Adipocyte (in vitro differentiated cells): Measurements from ENCODE around the gene IKZF1.

Source experiments
- DNase-seq: peaks from one replicate; pipeline ENCODE4 v3.0.0-alpha.2; 2015; ENCODE audit warnings: low read depth
- H3K27me3 ChIP-seq: replicated peaks from 2 replicates; pipeline ENCODE4 v1.7.0; 2013; ENCODE audit warnings: mild to moderate bottlenecking, low read length, moderate library complexity; ENCODE audit not compliant: control insufficient read depth, insufficient read depth
- H3K36me3 ChIP-seq: 2 replicates; pipeline ENCODE4 v1.7.0; 2013; ENCODE audit warnings: low read length, mild to moderate bottlenecking, moderate library complexity; ENCODE audit not compliant: control insufficient read depth, insufficient read depth, severe bottlenecking
- H3K4me1 ChIP-seq: 2 replicates; pipeline ENCODE4 v1.7.0; 2013; ENCODE audit warnings: mild to moderate bottlenecking, low read length, moderate library complexity; ENCODE audit not compliant: control insufficient read depth, insufficient read depth
- H3K4me3 ChIP-seq: 2 replicates; pipeline ENCODE4 v1.7.0; 2013; ENCODE audit warnings: mild to moderate bottlenecking, low read length, moderate library complexity
- H3K9ac ChIP-seq: 2 replicates; pipeline ENCODE4 v1.7.0; 2013; ENCODE audit warnings: mild to moderate bottlenecking, low read length, moderate library complexity
- H3K9me3 ChIP-seq: 2 replicates; pipeline ENCODE4 v1.7.0; 2013; ENCODE audit warnings: mild to moderate bottlenecking, low read length, moderate library complexity; ENCODE audit not compliant: control insufficient read depth

Gene IKZF1

GRCh38 chr7:50409856-50410745 is 105.6 kb downstream of the IKZF1 start:
- DNase-seq, result no peak
- Histone ChIP-seq H3K27me3 (peaks cover 39% of the 10 kb centered on the region), H3K36me3 (no peaks in the 10 kb centered on the region), H3K4me1 (no peaks in the 10 kb centered on the region), H3K9me3 (no peaks in the 10 kb centered on the region), H3K9ac (no peak overlapping the region), H3K4me3 (no peak overlapping the region)

- no peaks in the 10 kb centered on the region for H3K9me3 ChIP-seq
- H3K4me3 ChIP-seq, result no peak overlapping the region
- peaks cover 39% of the 10 kb centered on the region for H3K27me3 ChIP-seq
- DNase-seq, result no peak
- H3K4me1 ChIP-seq, result no peaks in the 10 kb centered on the region
- no peak overlapping the region for H3K9ac ChIP-seq
- no peaks in the 10 kb centered on the region for H3K36me3 ChIP-seq
These were observed 106.8 kb downstream of the IKZF1 start for GRCh38 chr7:50411332-50411731.

DNA sequence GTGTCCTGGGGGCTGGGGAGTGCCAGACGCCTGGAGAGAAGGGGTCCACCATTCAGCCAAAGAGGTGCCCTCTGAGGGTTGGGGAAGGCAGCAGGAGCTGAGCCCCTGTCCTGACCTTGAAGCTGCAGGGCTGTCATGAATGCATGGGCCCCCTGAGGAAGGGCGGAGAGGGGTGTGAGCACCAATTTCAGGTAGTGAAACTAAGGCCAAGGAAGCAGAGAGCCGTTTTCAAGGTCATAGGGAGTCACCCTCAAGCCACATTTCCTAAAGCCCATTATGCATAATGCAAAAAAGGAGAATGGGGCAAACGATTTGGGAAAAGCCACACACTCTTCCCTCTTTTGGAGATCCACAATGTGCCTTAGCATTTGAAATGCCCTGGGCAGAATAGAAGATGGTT is 108.5 kb downstream of the IKZF1 start:
- Histone ChIP-seq H3K4me3 (no peak overlapping the region), H3K4me1 (peaks cover 3% of the 10 kb centered on the region), H3K9ac (no peak overlapping the region), H3K9me3 (no peaks in the 10 kb centered on the region), H3K36me3 (no peaks in the 10 kb centered on the region), H3K27me3 (peaks cover 22% of the 10 kb centered on the region)
- no peak for DNase-seq

DNA sequence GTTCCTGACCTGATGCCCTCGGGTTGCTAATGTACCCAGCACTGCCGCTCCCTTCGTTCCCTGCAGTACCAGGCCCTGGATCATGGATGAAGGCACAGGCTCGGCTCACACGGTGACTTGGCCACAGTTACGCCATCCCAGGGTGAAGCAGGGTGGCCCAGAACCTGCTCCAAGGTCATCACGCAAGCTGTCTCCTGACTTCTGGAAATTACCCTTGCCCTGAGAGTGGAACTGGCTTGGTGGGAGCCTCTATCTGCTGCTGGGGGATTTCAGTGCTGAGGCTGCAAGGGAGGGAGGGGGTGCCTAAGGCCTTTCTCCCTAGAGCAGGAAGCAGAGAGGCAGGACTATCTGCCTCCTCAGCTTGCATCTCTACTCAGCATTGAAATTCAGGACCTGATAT is 109.0 kb downstream of the IKZF1 start:
- Histone ChIP-seq H3K4me1 (peaks cover 3% of the 10 kb centered on the region), H3K4me3 (no peak overlapping the region), H3K36me3 (no peaks in the 10 kb centered on the region), H3K27me3 (peaks cover 16% of the 10 kb centered on the region), H3K9ac (no peak overlapping the region), H3K9me3 (no peaks in the 10 kb centered on the region)
- no peak for DNase-seq

DNA sequence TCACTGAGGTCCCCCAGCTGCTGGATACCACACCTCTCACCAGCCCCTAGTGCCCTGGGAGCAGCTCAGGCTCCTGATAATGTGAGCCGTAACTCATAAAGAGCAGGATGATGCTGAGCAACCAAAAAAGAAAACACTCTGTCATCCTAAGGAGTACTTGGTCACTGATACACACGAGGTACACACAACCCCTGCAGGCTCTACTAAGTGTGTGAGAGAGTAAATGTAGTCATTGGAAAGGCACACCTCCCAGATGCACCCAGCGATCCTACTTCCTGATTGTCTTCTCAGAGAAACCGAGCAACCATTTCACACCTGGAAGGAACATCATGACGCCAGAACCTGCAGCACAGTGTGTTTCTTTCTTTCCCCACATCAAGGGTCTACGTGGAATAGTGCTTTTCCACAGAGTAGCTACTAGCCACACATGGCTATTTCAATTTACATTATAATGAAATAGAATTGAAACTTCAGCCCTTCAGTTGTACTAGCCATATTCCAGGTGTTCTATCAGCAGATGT is 111.4 kb downstream of the IKZF1 start:
- peaks cover 3% of the 10 kb centered on the region for H3K4me1 ChIP-seq

GRCh38 chr7:50416527-50417182 is 112.1 kb downstream of the IKZF1 start:
- no peak overlapping the region for H3K9ac ChIP-seq
- peaks cover 3% of the 10 kb centered on the region for H3K4me1 ChIP-seq
- no peaks in the 10 kb centered on the region for H3K36me3 ChIP-seq
- DNase-seq, result no peak
- no peaks in the 10 kb centered on the region for H3K9me3 ChIP-seq
- no peak overlapping the region for H3K4me3 ChIP-seq
- peaks cover 3% of the 10 kb centered on the region for H3K27me3 ChIP-seq

More for the DNA sequence above, 111.4 kb downstream of the IKZF1 start:
- DNase-seq, result no peak
- H3K4me3 ChIP-seq, result no peak overlapping the region
- H3K9ac ChIP-seq, result no peak overlapping the region
- no peaks in the 10 kb centered on the region for H3K36me3 ChIP-seq
- H3K27me3 ChIP-seq, result peaks cover 5% of the 10 kb centered on the region
- H3K9me3 ChIP-seq, result no peaks in the 10 kb centered on the region

DNA sequence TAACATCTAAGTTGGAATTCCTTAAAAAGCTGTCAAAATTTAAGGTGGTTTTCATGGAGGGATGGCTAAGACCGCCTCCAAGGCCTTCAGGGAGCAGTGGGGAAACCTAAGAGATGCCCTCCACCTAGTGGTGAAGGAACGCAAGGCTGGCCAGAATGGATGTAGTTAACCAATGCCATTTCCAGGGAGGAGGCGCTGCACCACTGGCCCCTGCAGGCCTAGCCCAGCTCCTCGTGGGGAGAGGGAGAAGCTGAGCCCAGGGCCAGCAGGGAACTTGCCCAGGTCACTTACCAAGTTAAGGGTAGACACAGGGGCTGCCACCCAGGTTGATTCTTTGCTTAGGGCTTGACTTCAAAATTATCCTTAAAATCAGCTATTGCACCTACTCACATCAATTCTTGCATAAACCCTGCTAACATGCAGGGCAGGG is 113.6 kb downstream of the IKZF1 start:
- no peak overlapping the region for H3K4me3 ChIP-seq
- DNase-seq, result peak; percentile 82
- H3K36me3 ChIP-seq, result no peaks in the 10 kb centered on the region
- H3K9ac ChIP-seq, result no peak overlapping the region
- no peaks in the 10 kb centered on the region for H3K9me3 ChIP-seq
- H3K4me1 ChIP-seq, result peaks cover 3% of the 10 kb centered on the region
- peaks cover 3% of the 10 kb centered on the region for H3K27me3 ChIP-seq

GRCh38 chr7:50418526-50419290 is 114.2 kb downstream of the IKZF1 start:
- Histone ChIP-seq H3K36me3 (no peaks in the 10 kb centered on the region), H3K4me3 (no peak overlapping the region), H3K9ac (no peak overlapping the region), H3K27me3 (peaks cover 3% of the 10 kb centered on the region), H3K9me3 (no peaks in the 10 kb centered on the region), H3K4me1 (peaks cover 3% of the 10 kb centered on the region)
- DNase-seq, result no peak

DNA sequence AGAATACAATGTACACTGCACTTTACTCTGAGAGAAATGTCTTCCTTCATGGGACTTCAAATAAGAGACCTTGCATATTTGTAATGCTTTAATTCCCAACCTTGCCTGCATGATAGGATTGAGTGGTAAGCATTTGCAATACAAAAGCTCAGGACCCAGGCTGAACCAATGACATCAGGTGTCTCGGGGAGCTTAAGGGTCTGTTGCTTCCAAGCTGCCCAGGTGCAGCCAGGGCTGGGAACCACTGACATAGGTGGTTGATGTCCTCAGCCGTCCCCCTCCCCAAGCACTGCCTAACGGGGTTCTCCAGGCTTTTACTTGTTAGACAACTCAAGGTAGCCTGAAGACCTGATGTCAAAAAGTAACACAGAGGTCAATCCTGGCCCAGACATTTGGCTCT is 116.5 kb downstream of the IKZF1 start:
- Histone ChIP-seq H3K27me3 (no peaks in the 10 kb centered on the region), H3K4me1 (peaks cover 3% of the 10 kb centered on the region), H3K9ac (no peak overlapping the region), H3K4me3 (no peak overlapping the region), H3K36me3 (no peaks in the 10 kb centered on the region), H3K9me3 (no peaks in the 10 kb centered on the region)
- DNase-seq, result no peak

DNA sequence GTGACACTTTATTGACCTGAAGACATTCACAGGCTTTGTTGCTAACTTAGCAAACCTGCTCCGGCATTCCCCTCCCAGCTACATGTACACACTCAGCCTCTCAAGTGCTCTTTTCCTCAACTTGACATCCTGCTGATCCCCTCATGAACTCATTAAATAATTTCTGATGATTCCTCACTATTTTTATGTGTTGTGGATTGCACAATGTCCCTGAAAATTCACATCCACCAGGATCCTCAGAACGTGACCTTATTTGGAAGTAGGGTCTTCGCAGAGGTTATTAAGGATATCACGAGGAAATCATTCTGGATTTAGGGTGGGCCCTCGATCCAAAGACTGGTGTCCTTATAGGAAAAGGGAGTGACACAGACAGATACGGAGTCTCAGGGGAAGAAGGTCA is 118.3 kb downstream of the IKZF1 start:
- no peak overlapping the region for H3K4me3 ChIP-seq
- no peaks in the 10 kb centered on the region for H3K27me3 ChIP-seq
- no peaks in the 10 kb centered on the region for H3K36me3 ChIP-seq
- H3K9ac ChIP-seq, result no peak overlapping the region
- no peaks in the 10 kb centered on the region for H3K9me3 ChIP-seq
- no peaks in the 10 kb centered on the region for H3K4me1 ChIP-seq
- DNase-seq, result no peak

GRCh38 chr7:50423860-50424259 is 119.3 kb downstream of the IKZF1 start:
- Histone ChIP-seq H3K9me3 (no peaks in the 10 kb centered on the region), H3K9ac (no peak overlapping the region), H3K4me3 (no peak overlapping the region), H3K36me3 (no peaks in the 10 kb centered on the region), H3K27me3 (no peaks in the 10 kb centered on the region), H3K4me1 (no peaks in the 10 kb centered on the region)
- no peak for DNase-seq
